HepG2 (cell line): ENCODE data around the gene CARD9. TPM values are rescaled to one million over a fixed set of nuclear protein-coding genes. Genes with fewer than 3 reads are reported as not detected.

Experiments
- ETV5 ChIP-seq: IDR thresholded peaks from 2 replicates; pipeline ENCODE4 v1.6.1; 2018; ENCODE audit warnings: missing biosample characterization, missing genetic modification reagents, inconsistent platforms, borderline replicate concordance
- IKZF1 ChIP-seq: fragments of 450-650 bp; IDR thresholded peaks from 2 replicates; pipeline ENCODE4 v1.7.1; 2016
- JARID2 ChIP-seq: sonication (generic); formaldehyde crosslinking; IDR thresholded peaks from 2 replicates; pipeline ENCODE4 v1.8.1; 2023; ENCODE audit warnings: missing genetic modification reagents, inconsistent platforms; ENCODE audit not compliant: insufficient replicate concordance
- KMT2A ChIP-seq: sonication (generic); formaldehyde crosslinking; IDR thresholded peaks from 2 replicates; pipeline ENCODE4 v1.4.0; 2020; ENCODE audit warnings: missing genetic modification reagents
- NFYC ChIP-seq: IDR thresholded peaks from 2 replicates; pipeline ENCODE4 v1.6.1; 2016; ENCODE audit warnings: missing genetic modification reagents, missing compliant biosample characterization
- PAWR ChIP-seq: sonication (generic); formaldehyde crosslinking; IDR thresholded peaks from 2 replicates; pipeline ENCODE4 v1.4.0; 2020; ENCODE audit warnings: missing genetic modification reagents, mild to moderate bottlenecking, borderline replicate concordance
- PCBP2 ChIP-seq: fragments of 200-400 bp; formaldehyde crosslinking; optimal IDR thresholded peaks from 2 replicates; pipeline ENCODE3; 2018; ENCODE audit warnings: low read length, low read depth; ENCODE audit not compliant: poor library complexity, severe bottlenecking
- PRMT3 ChIP-seq: sonication (generic); formaldehyde crosslinking; IDR thresholded peaks from 2 replicates; pipeline ENCODE4 v1.8.1; 2022; ENCODE audit warnings: low read depth, mild to moderate bottlenecking, moderate library complexity, missing genetic modification reagents, borderline replicate concordance
- REXO4 ChIP-seq: sonication (generic); formaldehyde crosslinking; IDR thresholded peaks from 2 replicates; pipeline ENCODE4 v1.8.0; 2022; ENCODE audit warnings: missing genetic modification reagents, mild to moderate bottlenecking, borderline replicate concordance
- RORA ChIP-seq: sonication (generic); formaldehyde crosslinking; IDR thresholded peaks from 2 replicates; pipeline ENCODE4 v1.5.0; 2020; ENCODE audit warnings: mild to moderate bottlenecking, missing genetic modification reagents, moderate library complexity
- SIX1 ChIP-seq: sonication (generic); formaldehyde crosslinking; IDR thresholded peaks from 2 replicates; pipeline ENCODE4 v1.4.0; 2020; ENCODE audit warnings: missing genetic modification reagents, borderline replicate concordance
- STAG1 ChIP-seq: sonication (generic); formaldehyde crosslinking; IDR thresholded peaks from 2 replicates; pipeline ENCODE4 v1.4.0; 2020; ENCODE audit warnings: missing genetic modification reagents
- TBP ChIP-seq: sonication (generic); formaldehyde crosslinking; IDR thresholded peaks from 2 replicates; pipeline ENCODE4 v1.5.0; 2020; ENCODE audit warnings: missing genetic modification reagents
- ZBTB46 ChIP-seq: sonication (generic); formaldehyde crosslinking; IDR thresholded peaks from 2 replicates; pipeline ENCODE4 v1.4.0; 2020; ENCODE audit warnings: mild to moderate bottlenecking, missing genetic modification reagents, borderline replicate concordance
- ZEB1 ChIP-seq: IDR thresholded peaks from 2 replicates; pipeline ENCODE4 v1.6.1; 2012; ENCODE audit warnings: mild to moderate bottlenecking, low read depth, inconsistent platforms; ENCODE audit not compliant: insufficient replicate concordance
- ZNF256 ChIP-seq: sonication (generic); formaldehyde crosslinking; conservative IDR thresholded peaks from 2 replicates; pipeline ENCODE4 v1.4.0; 2020; ENCODE audit warnings: missing genetic modification reagents
- ZNF333 ChIP-seq: sonication (generic); formaldehyde crosslinking; IDR thresholded peaks from 2 replicates; pipeline ENCODE4 v1.4.0; 2020; ENCODE audit warnings: mild to moderate bottlenecking, missing genetic modification reagents, borderline replicate concordance
- ZNF607 ChIP-seq: sonication (generic); formaldehyde crosslinking; IDR thresholded peaks from 2 replicates; pipeline ENCODE4 v1.5.1; 2020; ENCODE audit warnings: missing genetic modification reagents, mild to moderate bottlenecking, borderline replicate concordance
- polyA plus RNA-seq, 8 experiments: library from polyadenylated mRNA; depleted of rRNA in 3 of 8; stranded (reverse) in 7 of 8; unstranded in 1 of 8; fragments of >200 nt; fragmentation: Illumina TruSeq in 4 of 8; extraction: Trizol in 4 of 8; gene quantifications; 2 replicates each; pipeline versions ENCODE4 v1.2.1 to v1.2.3, GENCODE V29; 2011 to 2016; ENCODE audit warnings: low read depth in 4 of 8, missing spikeins in 1 of 8, mixed read lengths in 1 of 8; ENCODE audit not compliant: insufficient read depth in 1 of 8
- total RNA-seq, 5 experiments: library from RNA; depleted of rRNA; stranded (reverse); fragments of >200 nt; fragmentation: Illumina TruSeq; extraction: Trizol; gene quantifications; 2 replicates each; pipeline ENCODE4 v1.2.3, GENCODE V29; 2016; ENCODE audit warnings: low read depth in 1 of 5
- TF ChIP-seq, protein P1 (sequence below): sonication (generic); formaldehyde crosslinking; conservative IDR thresholded peaks from 2 replicates; pipeline ENCODE4 v1.8.0; 2022; ENCODE audit warnings: mild to moderate bottlenecking, moderate library complexity, missing genetic modification reagents
- TF ChIP-seq, protein P2 (sequence below), 2 experiments: sonication (generic) in 1 of 2; formaldehyde crosslinking in 1 of 2; IDR thresholded peaks; 2 replicates each; pipeline versions ENCODE4 v1.4.0 to v1.6.1; 2016 to 2020; ENCODE audit warnings: borderline replicate concordance in 1 of 2, low read depth in 1 of 2, mild to moderate bottlenecking in 1 of 2, missing genetic modification reagents in 1 of 2

The CARD9 gene
- total and polyA plus RNA-seq, 2 of the 13 experiments (the other 11 are each of a cell fraction or from before 2014, with no cell fraction given): 3.3 to 7.4 TPM

- TF ChIP-seq PAWR (no peak), ZNF256 (CRISPR knock-in tag) (0 out of 2 replicates have a peak, but pooled peaks have one; percentile 32), ZBTB46 (CRISPR knock-in tag) (no peak), IKZF1 (no peak), ETV5 (CRISPR knock-in tag) (0 out of 2 replicates have a peak, but pooled peaks have one; percentile 34), REXO4 (peak; percentile 68; the same call in 1 of the 2 replicates), JARID2 (CRISPR knock-in tag) (no peak), NFYC (no peak), STAG1 (no peak), PRMT3 (CRISPR knock-in tag) (no peak), RORA (CRISPR knock-in tag) (no peak), KMT2A (CRISPR knock-in tag) (no peak), ZEB1 (no peak), PCBP2 (no peak), TBP (CRISPR knock-in tag) (no peak), SIX1 (no peak), ZNF607 (CRISPR knock-in tag) (peak; percentile 29; the same call in 1 of the 2 replicates), ZNF333 (no peak)
- TF ChIP-seq, protein P1, sequence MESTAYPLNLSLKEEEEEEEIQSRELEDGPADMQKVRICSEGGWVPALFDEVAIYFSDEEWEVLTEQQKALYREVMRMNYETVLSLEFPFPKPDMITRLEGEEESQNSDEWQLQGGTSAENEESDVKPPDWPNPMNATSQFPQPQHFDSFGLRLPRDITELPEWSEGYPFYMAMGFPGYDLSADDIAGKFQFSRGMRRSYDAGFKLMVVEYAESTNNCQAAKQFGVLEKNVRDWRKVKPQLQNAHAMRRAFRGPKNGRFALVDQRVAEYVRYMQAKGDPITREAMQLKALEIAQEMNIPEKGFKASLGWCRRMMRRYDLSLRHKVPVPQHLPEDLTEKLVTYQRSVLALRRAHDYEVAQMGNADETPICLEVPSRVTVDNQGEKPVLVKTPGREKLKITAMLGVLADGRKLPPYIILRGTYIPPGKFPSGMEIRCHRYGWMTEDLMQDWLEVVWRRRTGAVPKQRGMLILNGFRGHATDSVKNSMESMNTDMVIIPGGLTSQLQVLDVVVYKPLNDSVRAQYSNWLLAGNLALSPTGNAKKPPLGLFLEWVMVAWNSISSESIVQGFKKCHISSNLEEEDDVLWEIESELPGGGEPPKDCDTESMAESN (CRISPR knock-in tag): no peak
- TF ChIP-seq, protein P2, sequence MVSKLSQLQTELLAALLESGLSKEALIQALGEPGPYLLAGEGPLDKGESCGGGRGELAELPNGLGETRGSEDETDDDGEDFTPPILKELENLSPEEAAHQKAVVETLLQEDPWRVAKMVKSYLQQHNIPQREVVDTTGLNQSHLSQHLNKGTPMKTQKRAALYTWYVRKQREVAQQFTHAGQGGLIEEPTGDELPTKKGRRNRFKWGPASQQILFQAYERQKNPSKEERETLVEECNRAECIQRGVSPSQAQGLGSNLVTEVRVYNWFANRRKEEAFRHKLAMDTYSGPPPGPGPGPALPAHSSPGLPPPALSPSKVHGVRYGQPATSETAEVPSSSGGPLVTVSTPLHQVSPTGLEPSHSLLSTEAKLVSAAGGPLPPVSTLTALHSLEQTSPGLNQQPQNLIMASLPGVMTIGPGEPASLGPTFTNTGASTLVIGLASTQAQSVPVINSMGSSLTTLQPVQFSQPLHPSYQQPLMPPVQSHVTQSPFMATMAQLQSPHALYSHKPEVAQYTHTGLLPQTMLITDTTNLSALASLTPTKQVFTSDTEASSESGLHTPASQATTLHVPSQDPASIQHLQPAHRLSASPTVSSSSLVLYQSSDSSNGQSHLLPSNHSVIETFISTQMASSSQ (IDR thresholded peaks at IDR 0.05; ENCODE audit: low read depth): no peak
- TF ChIP-seq, protein P2 (CRISPR knock-in tag; IDR thresholded peaks at IDR 0.05; ENCODE audit: borderline replicate concordance): no peak; the same call in 1 of the 2 replicates
Observed at GRCh38 chr9:136409557-136410455, 36.3 kb upstream of the CARD9 start (continued).
